BLaER1 (cell line): ENCODE measurements around the gene NRG3.
"Not testable (repeated sequence)": the region's sequence is repeated elsewhere in the genome, so short reads cannot be mapped to it uniquely, and the experiment has no call there.

Source experiments
- H3K27ac ChIP-seq: shearing (Covaris generic); formaldehyde crosslinking; 2 replicates; pipeline ENCODE4 v1.8.1; 2022
- H3K27me3 ChIP-seq: shearing (Covaris generic); formaldehyde crosslinking; 2 replicates; pipeline ENCODE4 v1.8.1; 2022
- H3K36me3 ChIP-seq: shearing (Covaris generic); formaldehyde crosslinking; 2 replicates; pipeline ENCODE4 v1.8.1; 2022
- H3K4me1 ChIP-seq: shearing (Covaris generic); formaldehyde crosslinking; 2 replicates; pipeline ENCODE4 v1.8.1; 2022
- H3K4me2 ChIP-seq: shearing (Covaris generic); formaldehyde crosslinking; 2 replicates; pipeline ENCODE4 v1.8.1; 2022
- H3K4me3 ChIP-seq: shearing (Covaris generic); formaldehyde crosslinking; 2 replicates; pipeline ENCODE4 v1.8.1; 2022
- H3K9ac ChIP-seq: shearing (Covaris generic); formaldehyde crosslinking; 2 replicates; pipeline ENCODE4 v1.8.1; 2022
- H3K9me3 ChIP-seq: shearing (Covaris generic); formaldehyde crosslinking; 2 replicates; pipeline ENCODE4 v1.8.1; 2022
- H4K20me1 ChIP-seq: shearing (Covaris generic); formaldehyde crosslinking; 2 replicates; pipeline ENCODE4 v1.8.1; 2022
- Cebpa-rat ChIP-seq: shearing (Covaris generic); IDR thresholded peaks from 2 replicates; pipeline ENCODE4 v1.8.1; 2022

Gene NRG3

GRCh38 chr10:82660986-82661385, 786.0 kb downstream of the NRG3 start:
- no peak overlapping the region for H3K9ac ChIP-seq
- peak overlapping the region; percentile 63; the same call in 1 of the 2 replicates for H3K4me2 ChIP-seq
- H4K20me1 ChIP-seq = no peaks in the 10 kb centered on the region
- H3K27me3 ChIP-seq = no peaks in the 10 kb centered on the region
- peaks cover 6% of the 10 kb centered on the region for H3K9me3 ChIP-seq
- H3K27ac ChIP-seq = peak overlapping the region; percentile 71
- peaks cover 97% of the 10 kb centered on the region for H3K4me1 ChIP-seq
- H3K4me3 ChIP-seq = no peak overlapping the region
- TF ChIP-seq Cebpa-rat = no peak
- peaks cover 5% of the 10 kb centered on the region; the same call in 1 of the 2 replicates for H3K36me3 ChIP-seq

- H3K27ac ChIP-seq = peak overlapping the region; percentile 71
- no peak for TF ChIP-seq Cebpa-rat
Measured at GRCh38 chr10:82661701-82662100, 786.7 kb downstream of the NRG3 start.

GRCh38 chr10:82668221-82668895, 793.4 kb downstream of the NRG3 start:
- H3K4me1 ChIP-seq = peaks cover 76% of the 10 kb centered on the region
- peak overlapping the region; percentile 76 for H3K27ac ChIP-seq
- 0 out of 2 replicates have a peak overlapping the region, but pooled peaks have one; percentile 24 for H3K9ac ChIP-seq
- no peak overlapping the region for H3K4me3 ChIP-seq
- H4K20me1 ChIP-seq = no peaks in the 10 kb centered on the region
- peaks cover 7% of the 10 kb centered on the region for H3K9me3 ChIP-seq
- no peak for TF ChIP-seq Cebpa-rat
- H3K27me3 ChIP-seq = no peaks in the 10 kb centered on the region
- H3K4me2 ChIP-seq = peak overlapping the region; percentile 48
- H3K36me3 ChIP-seq = peaks cover 5% of the 10 kb centered on the region; the same call in 1 of the 2 replicates

More at GRCh38 chr10:82661701-82662100, 786.7 kb downstream of the NRG3 start:
- H4K20me1 ChIP-seq = no peaks in the 10 kb centered on the region
- H3K9ac ChIP-seq = peak overlapping the region; percentile 1; the same call in 1 of the 2 replicates
- peaks cover 6% of the 10 kb centered on the region for H3K9me3 ChIP-seq
- H3K4me2 ChIP-seq = peak overlapping the region; percentile 63
- no peaks in the 10 kb centered on the region for H3K27me3 ChIP-seq
- peaks cover 5% of the 10 kb centered on the region; the same call in 1 of the 2 replicates for H3K36me3 ChIP-seq
- H3K4me1 ChIP-seq = peaks cover 97% of the 10 kb centered on the region
- no peak overlapping the region for H3K4me3 ChIP-seq

- H3K4me2 ChIP-seq = no peak overlapping the region
- no peak overlapping the region for H3K4me3 ChIP-seq
- H3K4me1 ChIP-seq = peaks cover 60% of the 10 kb centered on the region
- no peak for TF ChIP-seq Cebpa-rat
- H3K27ac ChIP-seq = no peak overlapping the region
- H3K36me3 ChIP-seq = 0 out of 2 replicates have a peak, but pooled peaks cover 4% of the 10 kb centered on the region
- no peak overlapping the region for H3K9ac ChIP-seq
- H4K20me1 ChIP-seq = no peaks in the 10 kb centered on the region
- no peaks in the 10 kb centered on the region for H3K27me3 ChIP-seq
- H3K9me3 ChIP-seq = peaks cover 27% of the 10 kb centered on the region
Measured at GRCh38 chr10:82674036-82674435, 799.0 kb downstream of the NRG3 start.

GRCh38 chr10:82677932-82678331, 802.9 kb downstream of the NRG3 start:
- H3K4me3 ChIP-seq, H3K36me3 ChIP-seq, H4K20me1 ChIP-seq, H3K27me3 ChIP-seq, H3K9ac ChIP-seq: not testable (repeated sequence)
- Histone ChIP-seq H3K9me3 (peaks cover 27% of the 10 kb centered on the region), H3K4me1 (peaks cover 67% of the 10 kb centered on the region), H3K27ac (peak overlapping the region; percentile 76), H3K4me2 (peak overlapping the region; percentile 58; the same call in 1 of the 2 replicates)

GRCh38 chr10:82678451-82678850, 803.5 kb downstream of the NRG3 start:
- Histone ChIP-seq H3K4me3 (peak overlapping the region; percentile 50; the same call in 1 of the 2 replicates), H3K9me3 (peaks cover 26% of the 10 kb centered on the region), H3K9ac (peak overlapping the region; percentile 26; the same call in 1 of the 2 replicates), H3K4me2 (peak overlapping the region; percentile 58), H3K27ac (peak overlapping the region; percentile 76), H3K4me1 (peaks cover 66% of the 10 kb centered on the region)
- H4K20me1 ChIP-seq, H3K36me3 ChIP-seq, H3K27me3 ChIP-seq: not testable (repeated sequence)

GRCh38 chr10:82680608-82681007, 805.6 kb downstream of the NRG3 start:
- H4K20me1 ChIP-seq = no peaks in the 10 kb centered on the region
- H3K4me2 ChIP-seq = peak overlapping the region; percentile 58; the same call in 1 of the 2 replicates
- H3K36me3 ChIP-seq = 0 out of 2 replicates have a peak, but pooled peaks cover 4% of the 10 kb centered on the region
- peak overlapping the region; percentile 50; the same call in 1 of the 2 replicates for H3K4me3 ChIP-seq
- no peak overlapping the region for H3K9ac ChIP-seq
- no peaks in the 10 kb centered on the region for H3K27me3 ChIP-seq
- H3K9me3 ChIP-seq = peaks cover 19% of the 10 kb centered on the region
- no peak for TF ChIP-seq Cebpa-rat
- peaks cover 51% of the 10 kb centered on the region for H3K4me1 ChIP-seq
- H3K27ac ChIP-seq = peak overlapping the region; percentile 76

GRCh38 chr10:82683945-82684344, 809.0 kb downstream of the NRG3 start:
- H3K9ac ChIP-seq = no peak overlapping the region
- H3K36me3 ChIP-seq = peaks cover 10% of the 10 kb centered on the region; the same call in 1 of the 2 replicates
- H4K20me1 ChIP-seq = no peaks in the 10 kb centered on the region
- no peak overlapping the region for H3K4me2 ChIP-seq
- no peaks in the 10 kb centered on the region; the same call in 1 of the 2 replicates for H3K9me3 ChIP-seq
- no peak overlapping the region for H3K27ac ChIP-seq
- H3K4me1 ChIP-seq = peaks cover 29% of the 10 kb centered on the region
- H3K27me3 ChIP-seq = no peaks in the 10 kb centered on the region
- no peak overlapping the region for H3K4me3 ChIP-seq
- no peak for TF ChIP-seq Cebpa-rat

- H3K4me3 ChIP-seq = no peak overlapping the region
- H3K4me2 ChIP-seq = no peak overlapping the region
- no peaks in the 10 kb centered on the region for H3K27me3 ChIP-seq
- H3K36me3 ChIP-seq = peaks cover 10% of the 10 kb centered on the region; the same call in 1 of the 2 replicates
- no peaks in the 10 kb centered on the region for H4K20me1 ChIP-seq
- peaks cover 20% of the 10 kb centered on the region; the same call in 1 of the 2 replicates for H3K4me1 ChIP-seq
- H3K9ac ChIP-seq = no peak overlapping the region
- no peaks in the 10 kb centered on the region; the same call in 1 of the 2 replicates for H3K9me3 ChIP-seq
- no peak for TF ChIP-seq Cebpa-rat
- no peak overlapping the region for H3K27ac ChIP-seq
Measured at GRCh38 chr10:82685087-82685486, 810.1 kb downstream of the NRG3 start.

- no peak overlapping the region for H3K9ac ChIP-seq
- peaks cover 5% of the 10 kb centered on the region; the same call in 1 of the 2 replicates for H3K4me1 ChIP-seq
- H3K9me3 ChIP-seq = peaks cover 39% of the 10 kb centered on the region
- no peaks in the 10 kb centered on the region for H4K20me1 ChIP-seq
- no peak overlapping the region for H3K27ac ChIP-seq
- H3K4me2 ChIP-seq = no peak overlapping the region
- no peak overlapping the region for H3K4me3 ChIP-seq
- no peak for TF ChIP-seq Cebpa-rat
- H3K27me3 ChIP-seq = no peaks in the 10 kb centered on the region
- H3K36me3 ChIP-seq = peaks cover 35% of the 10 kb centered on the region
Measured at GRCh38 chr10:82691211-82691610, 816.2 kb downstream of the NRG3 start.
